Activated B cell treated with CpG ODN at 0.5 μM for 24 hours (primary cell): ENCODE measurements around the gene RAB6B. TPM values are rescaled to one million over a fixed set of nuclear protein-coding genes. Genes with fewer than 3 reads are reported as not detected.

Experiments used
- ATAC-seq: fragments of 200-7000 bp; cut with Tn5 transposase; one replicate; pipeline ENCODE4 v1.10.0; 2021; ENCODE audit warnings: low read depth, mild to moderate bottlenecking, moderate library complexity
- CTCF ChIA-PET: fragments of 350-600 bp; sonication (Branson Sonifier 250); formaldehyde crosslinking; loops from one replicate; lab custom pipeline; 2021; ENCODE audit warnings: antibody characterized with exemption; lab: Charles Lee
- POLR2A ChIA-PET: fragments of 350-600 bp; sonication (Branson Sonifier 250); formaldehyde crosslinking; loops from one replicate; lab custom pipeline; 2021; ENCODE audit warnings: antibody characterized with exemption; lab: Charles Lee
- DNase-seq: peaks from one replicate; pipeline ENCODE4 v3.0.0; 2022
- H3K27ac Mint-ChIP-seq: one replicate; pipeline ENCODE4 v1.8.0; 2020; ENCODE audit warnings: mixed read lengths
- H3K27me3 Mint-ChIP-seq: one replicate; pipeline ENCODE4 v1.8.0; 2021; ENCODE audit warnings: mixed read lengths
- H3K36me3 Mint-ChIP-seq: one replicate; pipeline ENCODE4 v1.8.0; 2021; ENCODE audit warnings: low read depth, mixed read lengths
- H3K4me1 Mint-ChIP-seq: one replicate; pipeline ENCODE4 v1.8.0; 2021; ENCODE audit warnings: mixed read lengths
- H3K4me3 Mint-ChIP-seq: one replicate; pipeline ENCODE4 v1.8.0; 2020; ENCODE audit warnings: mild to moderate bottlenecking, mixed read lengths
- H3K9me3 Mint-ChIP-seq: one replicate; pipeline ENCODE4 v1.8.0; 2020; ENCODE audit warnings: mixed read lengths
- intact Hi-C: fragments of 100-400 bp; cut with micrococcal nuclease; formaldehyde crosslinking; loops from one replicate; pipeline ENCODE4 v1.15.1; 2024
- total RNA-seq: library from RNA; stranded (reverse); gene quantifications from 2 replicates; pipeline ENCODE4 v1.2.3, GENCODE V29; 2022
- TF ChIP-seq, protein P1 (sequence below): fragments of 200-600 bp; IDR thresholded peaks from one replicate; pipeline ENCODE4 v1.8.0; 2022; ENCODE audit warnings: antibody characterized with exemption, mild to moderate bottlenecking

RAB6B gene
- total RNA-seq, 1 donor from 2014 or later = not detected

DNA sequence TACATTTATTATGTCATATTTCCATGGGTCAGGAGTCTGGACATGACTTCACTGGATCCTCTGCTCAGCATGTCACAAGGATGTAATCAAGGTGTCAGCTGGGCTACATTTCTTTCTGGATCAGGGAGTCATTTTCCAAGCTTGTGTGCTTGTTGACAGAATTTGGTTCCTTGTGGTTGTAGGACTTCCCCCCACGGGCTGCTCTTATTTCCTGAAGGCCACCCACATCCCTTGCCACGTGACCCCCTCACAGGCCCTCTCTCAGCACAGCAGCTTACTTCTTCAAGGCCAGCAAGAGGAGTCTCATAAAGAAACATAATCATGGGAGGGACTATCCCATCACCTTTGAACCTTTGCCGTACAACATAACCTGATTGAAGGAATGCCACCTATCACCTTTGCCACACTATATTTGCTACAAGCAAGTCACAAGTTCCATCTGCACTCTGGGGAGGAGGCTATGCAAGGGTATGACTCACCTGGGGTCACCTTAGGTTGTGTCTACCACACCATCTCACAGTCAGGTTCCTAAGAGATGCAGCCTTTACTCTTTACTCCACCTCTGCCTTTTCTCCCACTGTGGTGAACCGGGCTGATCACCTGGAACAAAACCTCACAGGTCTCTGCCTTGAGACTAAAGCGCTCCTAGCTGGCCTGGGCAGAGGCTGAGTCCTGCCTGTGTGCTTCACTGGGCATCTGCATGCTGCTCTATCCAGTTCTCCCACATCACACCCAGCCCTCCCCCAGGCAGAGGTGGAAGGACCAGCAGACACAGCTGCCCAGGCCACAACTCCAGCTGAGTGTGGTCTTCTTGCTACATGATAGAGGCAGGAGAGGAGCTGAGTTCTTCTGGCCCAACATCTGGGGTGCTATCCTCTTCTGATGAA is 13.5 kb downstream of the RAB6B start:
- intact Hi-C loops = no loop called here
- POLR2A ChIA-PET = no interaction called here
- Mint-ChIP-seq H3K27ac (no peak overlapping the region), H3K36me3 (no peaks in the 10 kb centered on the region), H3K4me1 (no peaks in the 10 kb centered on the region), H3K27me3 (peaks cover 14% of the 10 kb centered on the region), H3K4me3 (no peak overlapping the region), H3K9me3 (peaks cover 11% of the 10 kb centered on the region)
- TF ChIP-seq, protein P1, sequence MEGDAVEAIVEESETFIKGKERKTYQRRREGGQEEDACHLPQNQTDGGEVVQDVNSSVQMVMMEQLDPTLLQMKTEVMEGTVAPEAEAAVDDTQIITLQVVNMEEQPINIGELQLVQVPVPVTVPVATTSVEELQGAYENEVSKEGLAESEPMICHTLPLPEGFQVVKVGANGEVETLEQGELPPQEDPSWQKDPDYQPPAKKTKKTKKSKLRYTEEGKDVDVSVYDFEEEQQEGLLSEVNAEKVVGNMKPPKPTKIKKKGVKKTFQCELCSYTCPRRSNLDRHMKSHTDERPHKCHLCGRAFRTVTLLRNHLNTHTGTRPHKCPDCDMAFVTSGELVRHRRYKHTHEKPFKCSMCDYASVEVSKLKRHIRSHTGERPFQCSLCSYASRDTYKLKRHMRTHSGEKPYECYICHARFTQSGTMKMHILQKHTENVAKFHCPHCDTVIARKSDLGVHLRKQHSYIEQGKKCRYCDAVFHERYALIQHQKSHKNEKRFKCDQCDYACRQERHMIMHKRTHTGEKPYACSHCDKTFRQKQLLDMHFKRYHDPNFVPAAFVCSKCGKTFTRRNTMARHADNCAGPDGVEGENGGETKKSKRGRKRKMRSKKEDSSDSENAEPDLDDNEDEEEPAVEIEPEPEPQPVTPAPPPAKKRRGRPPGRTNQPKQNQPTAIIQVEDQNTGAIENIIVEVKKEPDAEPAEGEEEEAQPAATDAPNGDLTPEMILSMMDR = no peak
- DNase-seq (no peak), ATAC-seq (no peak)
- CTCF ChIA-PET = no interaction called here

DNA sequence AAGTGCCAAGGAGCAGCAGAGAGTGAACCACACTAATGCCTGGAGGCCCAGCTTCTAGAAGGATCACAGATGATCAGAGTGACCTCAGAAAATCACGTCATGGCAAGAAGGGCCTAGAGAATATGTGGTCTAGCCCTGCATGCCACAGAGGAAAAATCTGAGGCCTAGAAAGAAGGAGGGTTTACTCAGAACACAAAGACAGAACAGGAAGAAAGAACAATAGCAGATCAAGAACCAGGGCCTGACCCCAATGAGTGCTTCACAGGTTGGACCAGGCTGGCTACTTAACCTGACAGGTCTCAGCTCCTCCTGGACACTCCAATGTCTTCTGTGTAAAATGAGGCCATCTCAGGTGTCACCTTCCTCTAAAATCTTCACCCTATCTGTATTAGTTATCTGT is 14.2 kb downstream of the RAB6B start:
- ATAC-seq = no peak
- ChIA-PET CTCF (no interaction called here), POLR2A (no interaction called here)
- TF ChIP-seq, protein P1 = no peak
- H3K4me1 Mint-ChIP-seq = no peaks in the 10 kb centered on the region
- no peak overlapping the region for H3K27ac Mint-ChIP-seq
- intact Hi-C loops = no loop called here
- peaks cover 14% of the 10 kb centered on the region for H3K27me3 Mint-ChIP-seq
- no peaks in the 10 kb centered on the region for H3K36me3 Mint-ChIP-seq
- no peak overlapping the region for H3K4me3 Mint-ChIP-seq
- no peak for DNase-seq
- peaks cover 14% of the 10 kb centered on the region for H3K9me3 Mint-ChIP-seq

DNA sequence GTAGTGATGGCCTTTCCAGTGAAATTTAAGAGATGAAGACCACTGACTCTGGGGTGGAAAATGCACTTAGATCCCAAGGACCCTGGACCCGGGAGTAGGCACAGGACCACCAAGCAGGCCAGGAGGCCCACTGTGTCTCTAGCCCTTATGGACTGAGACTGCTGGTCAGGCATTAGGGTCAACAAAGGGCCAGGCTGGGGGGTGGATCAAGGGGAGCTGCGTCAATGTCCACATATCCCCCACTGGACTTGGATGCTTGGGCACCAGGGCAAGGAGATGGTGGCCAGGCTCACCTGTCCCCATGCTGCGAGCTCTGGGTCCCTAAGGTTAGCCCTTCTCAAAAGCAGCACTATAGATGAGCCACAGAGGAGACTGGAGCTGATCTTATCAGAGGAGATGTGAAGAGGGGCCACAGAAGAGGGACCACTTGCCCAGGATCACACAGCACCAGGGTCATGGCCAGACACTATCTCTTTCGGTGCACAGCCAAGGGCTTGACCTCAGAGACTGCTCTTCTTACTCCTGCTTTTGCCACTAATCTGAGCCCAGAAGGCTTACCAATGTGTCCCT is 14.7 kb downstream of the RAB6B start:
- no peak overlapping the region for H3K27ac Mint-ChIP-seq
- H3K36me3 Mint-ChIP-seq = no peaks in the 10 kb centered on the region
- intact Hi-C loops = no loop called here
- POLR2A ChIA-PET = no interaction called here
- no peaks in the 10 kb centered on the region for H3K4me1 Mint-ChIP-seq
- ATAC-seq = no peak
- H3K4me3 Mint-ChIP-seq = no peak overlapping the region
- TF ChIP-seq, protein P1 = no peak
- H3K9me3 Mint-ChIP-seq = peaks cover 14% of the 10 kb centered on the region
- H3K27me3 Mint-ChIP-seq = peaks cover 16% of the 10 kb centered on the region
- DNase-seq = no peak
- CTCF ChIA-PET = no interaction called here

DNA sequence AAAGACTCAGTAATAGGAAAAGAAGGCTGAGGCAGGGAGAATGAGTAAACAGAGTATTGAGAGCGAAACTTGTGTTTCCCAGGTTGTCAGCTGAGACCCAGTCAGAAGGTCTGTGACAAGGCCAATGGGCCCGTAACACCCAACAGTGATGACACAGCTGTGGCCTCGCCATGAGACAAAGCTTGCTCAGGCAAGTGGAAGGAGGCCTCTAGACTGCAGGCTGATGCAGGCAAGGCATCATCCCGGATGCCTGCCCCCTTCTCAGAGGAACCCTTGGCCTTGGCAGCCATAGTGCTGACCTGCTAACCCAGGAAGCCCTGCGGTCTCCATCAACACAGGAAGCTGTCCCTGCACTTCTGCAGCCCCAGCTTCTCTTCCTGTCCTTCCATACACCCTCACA is 15.4 kb downstream of the RAB6B start:
- Mint-ChIP-seq H3K27ac (no peak overlapping the region), H3K4me1 (no peaks in the 10 kb centered on the region), H3K4me3 (no peak overlapping the region), H3K27me3 (peaks cover 16% of the 10 kb centered on the region), H3K9me3 (peaks cover 14% of the 10 kb centered on the region), H3K36me3 (no peaks in the 10 kb centered on the region)
- TF ChIP-seq, protein P1 = no peak
- CTCF ChIA-PET = no interaction called here
- ATAC-seq = no peak
- POLR2A ChIA-PET = no interaction called here
- no peak for DNase-seq
- intact Hi-C loops = no loop called here

DNA sequence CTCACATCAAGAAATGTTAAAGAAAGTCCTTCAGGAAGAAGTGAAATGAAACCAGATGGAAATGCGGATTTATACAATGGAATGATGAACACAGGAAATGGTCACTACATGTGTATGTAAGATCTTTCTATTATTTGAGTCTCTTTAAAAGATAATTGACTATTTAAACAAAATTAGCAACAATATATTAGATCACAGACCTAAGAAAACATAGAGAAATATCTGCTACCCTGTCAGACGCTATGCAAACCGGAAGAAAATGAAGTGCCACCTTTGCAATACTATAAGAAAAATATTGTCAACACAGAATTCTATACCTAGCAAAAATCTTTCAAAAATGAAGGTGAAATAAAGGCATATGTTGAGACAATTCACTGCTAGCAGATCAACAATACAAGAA is 17.2 kb downstream of the RAB6B start:
- H3K27ac Mint-ChIP-seq = no peak overlapping the region
- peaks cover 14% of the 10 kb centered on the region for H3K9me3 Mint-ChIP-seq
- H3K27me3 Mint-ChIP-seq = peaks cover 11% of the 10 kb centered on the region
- H3K4me1 Mint-ChIP-seq = no peaks in the 10 kb centered on the region
- intact Hi-C loops = no loop called here
- no peaks in the 10 kb centered on the region for H3K36me3 Mint-ChIP-seq
- ATAC-seq (no peak), DNase-seq (no peak)
- H3K4me3 Mint-ChIP-seq = no peak overlapping the region
- ChIA-PET POLR2A (no interaction called here), CTCF (no interaction called here)
- TF ChIP-seq, protein P1 = no peak
